Transverse colon (tissue), 4 donors: Measurements from ENCODE around the gene SLC1A3.

Experiments
- EP300 ChIP-seq: sonication (generic); formaldehyde crosslinking; IDR thresholded peaks from one replicate; pipeline ENCODE4 v1.6.1; 2017; ENCODE audit warnings: antibody characterized with exemption, low read depth
- POLR2A ChIP-seq: fragments of 450-650 bp; IDR thresholded peaks from one replicate; pipeline ENCODE4 v1.6.1; 2016; ENCODE audit warnings: antibody characterized with exemption, mild to moderate bottlenecking, moderate library complexity
- POLR2AphosphoS5 ChIP-seq, 3 donors: sonication (generic); formaldehyde crosslinking; IDR thresholded peaks; one replicate each; pipeline ENCODE4 v1.6.1; 2016; ENCODE audit warnings: antibody characterized with exemption in 3 of 3
- TF ChIP-seq, protein P1 (sequence below), 5 experiments: fragments of 200-600 bp in 3 of 5; fragments of 450-650 bp in 2 of 5; sonication (generic) in 3 of 5; IDR thresholded peaks; 1 replicate in 2 of 5; 2 replicates in 3 of 5; pipeline ENCODE4 v1.5.1; 2016 to 2017; ENCODE audit warnings: antibody characterized with exemption in 5 of 5, inconsistent platforms in 3 of 5, mild to moderate bottlenecking in 2 of 5, moderate library complexity in 1 of 5

GRCh38 chr5:36610621-36611020, 4.2 kb downstream of the SLC1A3 start:
- TF ChIP-seq, protein P1, sequence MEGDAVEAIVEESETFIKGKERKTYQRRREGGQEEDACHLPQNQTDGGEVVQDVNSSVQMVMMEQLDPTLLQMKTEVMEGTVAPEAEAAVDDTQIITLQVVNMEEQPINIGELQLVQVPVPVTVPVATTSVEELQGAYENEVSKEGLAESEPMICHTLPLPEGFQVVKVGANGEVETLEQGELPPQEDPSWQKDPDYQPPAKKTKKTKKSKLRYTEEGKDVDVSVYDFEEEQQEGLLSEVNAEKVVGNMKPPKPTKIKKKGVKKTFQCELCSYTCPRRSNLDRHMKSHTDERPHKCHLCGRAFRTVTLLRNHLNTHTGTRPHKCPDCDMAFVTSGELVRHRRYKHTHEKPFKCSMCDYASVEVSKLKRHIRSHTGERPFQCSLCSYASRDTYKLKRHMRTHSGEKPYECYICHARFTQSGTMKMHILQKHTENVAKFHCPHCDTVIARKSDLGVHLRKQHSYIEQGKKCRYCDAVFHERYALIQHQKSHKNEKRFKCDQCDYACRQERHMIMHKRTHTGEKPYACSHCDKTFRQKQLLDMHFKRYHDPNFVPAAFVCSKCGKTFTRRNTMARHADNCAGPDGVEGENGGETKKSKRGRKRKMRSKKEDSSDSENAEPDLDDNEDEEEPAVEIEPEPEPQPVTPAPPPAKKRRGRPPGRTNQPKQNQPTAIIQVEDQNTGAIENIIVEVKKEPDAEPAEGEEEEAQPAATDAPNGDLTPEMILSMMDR (IDR thresholded peaks at IDR 0.05): no peak
- TF ChIP-seq POLR2A: no peak
- TF ChIP-seq EP300: no peak
- TF ChIP-seq POLR2AphosphoS5 (IDR thresholded peaks at IDR 0.05): no peak
